ENCODE results near the gene SIDT2.
"Not testable (repeated sequence)": the region's sequence is repeated elsewhere in the genome, so short reads cannot be mapped to it uniquely, and the experiment has no call there.

The SIDT2 gene

DNA sequence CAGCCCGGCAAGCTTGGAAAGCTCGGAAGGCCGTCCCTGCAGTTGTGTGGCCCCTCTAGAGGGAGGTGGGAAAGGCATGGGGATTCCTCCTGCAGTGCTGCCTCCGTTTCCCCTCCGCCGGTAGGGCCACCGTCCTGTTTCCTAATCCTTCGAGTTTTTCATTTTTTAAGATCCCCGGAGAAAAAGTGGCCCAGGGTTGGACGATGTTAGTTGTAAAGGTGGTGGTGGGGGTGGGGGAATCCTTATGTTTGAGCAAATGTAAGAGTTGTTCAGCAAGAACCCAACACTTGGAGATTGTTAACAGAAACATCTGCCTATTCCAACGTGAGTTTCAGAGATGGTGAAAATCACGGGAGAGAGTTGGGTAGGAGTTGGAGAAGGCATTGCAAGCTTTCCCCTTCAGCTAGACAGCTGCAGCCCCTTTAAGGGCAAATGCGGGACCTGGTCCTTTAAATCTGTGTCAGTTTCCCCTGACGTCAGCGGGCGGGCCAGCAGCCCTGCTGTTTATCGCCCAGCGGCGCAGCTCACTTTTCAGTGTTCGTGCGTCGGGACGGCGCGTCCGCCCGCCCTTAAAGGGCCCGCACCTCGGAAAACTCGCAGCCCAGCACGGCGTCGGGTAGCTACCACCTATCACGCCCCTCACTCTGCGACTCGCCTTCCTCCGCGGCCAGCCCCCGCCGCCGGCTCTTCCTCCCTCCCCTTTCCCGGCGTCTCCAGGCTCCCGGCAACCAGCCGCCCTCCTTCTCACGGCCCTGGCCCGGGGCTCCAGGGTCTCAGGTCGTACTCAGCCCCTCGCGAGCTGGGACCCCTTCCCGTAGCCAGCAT, at the start of gene SIDT2:
Gene SIDT2 (plus strand): TSS at position 534 of the 825 bp plus-strand sequence. CDS start 521 bp downstream, outside the sequence.
- H3K4me3 ChIP-seq (ENCODE audit: low read depth, low read length): peak within 1 kb of the TSS; percentile 63
- TF ChIP-seq, protein P1, sequence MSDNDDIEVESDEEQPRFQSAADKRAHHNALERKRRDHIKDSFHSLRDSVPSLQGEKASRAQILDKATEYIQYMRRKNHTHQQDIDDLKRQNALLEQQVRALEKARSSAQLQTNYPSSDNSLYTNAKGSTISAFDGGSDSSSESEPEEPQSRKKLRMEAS (IDR thresholded peaks at IDR 0.05; ENCODE audit: low read depth, low read length): peak; percentile 62
- TF ChIP-seq, protein P2, sequence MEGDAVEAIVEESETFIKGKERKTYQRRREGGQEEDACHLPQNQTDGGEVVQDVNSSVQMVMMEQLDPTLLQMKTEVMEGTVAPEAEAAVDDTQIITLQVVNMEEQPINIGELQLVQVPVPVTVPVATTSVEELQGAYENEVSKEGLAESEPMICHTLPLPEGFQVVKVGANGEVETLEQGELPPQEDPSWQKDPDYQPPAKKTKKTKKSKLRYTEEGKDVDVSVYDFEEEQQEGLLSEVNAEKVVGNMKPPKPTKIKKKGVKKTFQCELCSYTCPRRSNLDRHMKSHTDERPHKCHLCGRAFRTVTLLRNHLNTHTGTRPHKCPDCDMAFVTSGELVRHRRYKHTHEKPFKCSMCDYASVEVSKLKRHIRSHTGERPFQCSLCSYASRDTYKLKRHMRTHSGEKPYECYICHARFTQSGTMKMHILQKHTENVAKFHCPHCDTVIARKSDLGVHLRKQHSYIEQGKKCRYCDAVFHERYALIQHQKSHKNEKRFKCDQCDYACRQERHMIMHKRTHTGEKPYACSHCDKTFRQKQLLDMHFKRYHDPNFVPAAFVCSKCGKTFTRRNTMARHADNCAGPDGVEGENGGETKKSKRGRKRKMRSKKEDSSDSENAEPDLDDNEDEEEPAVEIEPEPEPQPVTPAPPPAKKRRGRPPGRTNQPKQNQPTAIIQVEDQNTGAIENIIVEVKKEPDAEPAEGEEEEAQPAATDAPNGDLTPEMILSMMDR (IDR thresholded peaks at IDR 0.05; ENCODE audit: low read depth, low read length): no peak
- peak; percentile 96 for DNase-seq (ENCODE audit: low read depth)

DNA sequence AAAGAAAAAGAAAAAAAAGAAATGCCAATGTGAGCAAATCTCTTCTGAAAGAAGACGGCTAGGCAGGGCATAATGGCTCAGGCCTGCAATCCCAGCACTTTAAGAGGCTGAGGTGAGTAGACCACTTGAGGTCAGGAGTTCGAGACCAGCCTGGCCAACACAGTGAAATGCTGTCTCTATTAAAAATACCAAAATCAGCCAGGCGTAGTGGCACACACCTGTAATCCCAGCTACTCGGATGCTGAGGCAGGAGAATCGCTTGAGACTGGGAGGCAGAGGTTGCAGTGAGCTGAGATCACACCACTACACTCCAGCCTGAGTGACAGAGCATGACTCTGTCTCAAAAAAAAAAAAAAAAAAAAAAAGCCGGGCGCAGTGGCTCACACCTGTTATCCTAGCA, 48.1 kb upstream of the SIDT2 start:
- H3K4me3 ChIP-seq (ENCODE audit: low read depth, low read length): not testable (repeated sequence)

DNA sequence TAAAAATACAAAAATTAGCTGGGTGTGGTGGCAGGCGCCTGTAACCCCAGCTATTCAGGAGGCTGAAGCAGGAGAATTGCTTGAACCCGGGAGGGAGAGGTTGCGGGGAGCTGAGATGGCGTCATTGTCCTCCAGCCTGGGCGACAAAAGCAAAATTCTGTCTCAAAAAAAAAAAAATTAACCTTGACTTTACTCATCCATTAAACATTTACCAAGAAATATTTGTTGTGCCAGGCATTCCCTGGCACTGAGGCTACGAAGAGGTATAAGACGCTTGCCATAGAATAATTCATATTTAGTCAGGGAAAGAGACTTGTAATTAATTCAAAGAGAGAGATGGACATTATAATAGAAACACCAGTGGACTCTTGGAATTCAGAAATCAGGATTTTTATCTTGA, 47.7 kb upstream of the SIDT2 start:
- no peak for DNase-seq (ENCODE audit: low read depth)
- TF ChIP-seq, protein P2 (IDR thresholded peaks at IDR 0.05; ENCODE audit: low read depth, low read length): no peak
- TF ChIP-seq MYC (IDR thresholded peaks at IDR 0.05; ENCODE audit: low read depth, low read length) (no peak), POLR2A (IDR thresholded peaks at IDR 0.05; ENCODE audit: extremely low read depth, insufficient read length) (no peak)
- TF ChIP-seq, protein P1 (IDR thresholded peaks at IDR 0.05; ENCODE audit: low read depth, low read length): no peak
- H3K4me3 ChIP-seq (ENCODE audit: low read depth, low read length): no peak overlapping the region

More for the DNA sequence above, 48.1 kb upstream of the SIDT2 start:
- not testable (repeated sequence) for DNase-seq (ENCODE audit: low read depth)

DNA sequence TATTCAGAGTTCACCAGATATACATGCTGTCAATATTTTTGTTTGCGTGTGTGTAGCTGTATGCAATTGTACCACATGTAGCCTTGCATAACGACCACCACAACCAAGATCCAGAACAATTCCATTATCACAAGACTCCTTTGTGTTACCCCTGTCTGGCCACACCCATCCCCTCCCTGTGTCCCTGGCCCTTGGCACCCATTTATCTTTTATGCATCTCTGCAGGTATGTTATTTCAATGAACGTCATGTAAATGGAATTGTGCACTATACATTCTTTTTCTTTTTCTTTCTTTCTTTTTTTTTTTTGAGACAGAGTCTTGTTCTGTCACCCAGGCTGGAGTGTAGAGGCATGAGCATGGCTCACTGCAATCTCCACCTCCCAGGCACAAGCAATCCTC, 44.1 kb upstream of the SIDT2 start:
- TF ChIP-seq, protein P2 (IDR thresholded peaks at IDR 0.05; ENCODE audit: low read depth, low read length): no peak
- TF ChIP-seq, protein P1 (IDR thresholded peaks at IDR 0.05; ENCODE audit: low read depth, low read length): no peak
- TF ChIP-seq MYC (IDR thresholded peaks at IDR 0.05; ENCODE audit: low read depth, low read length) (no peak), POLR2A (IDR thresholded peaks at IDR 0.05; ENCODE audit: extremely low read depth, insufficient read length) (no peak)
- no peak for DNase-seq (ENCODE audit: low read depth)

DNA sequence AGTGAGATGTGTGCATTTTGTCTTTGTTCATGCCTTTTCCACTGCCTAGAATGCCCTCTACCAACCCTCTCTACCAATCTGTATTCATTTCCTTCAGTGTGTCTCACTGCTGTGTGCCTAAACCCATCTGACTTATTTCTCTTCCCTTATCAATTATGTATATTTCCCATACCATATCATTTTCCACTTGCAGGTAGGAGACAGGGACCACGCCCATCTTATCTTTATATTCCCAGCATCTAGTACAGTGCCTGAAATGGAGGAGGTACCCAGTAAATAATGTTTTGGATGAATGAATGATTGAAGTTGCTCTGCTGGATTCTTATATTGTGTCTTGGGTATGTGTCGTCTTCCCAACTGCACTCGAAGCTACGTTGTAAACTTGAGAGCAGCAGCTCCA, 43.6 kb upstream of the SIDT2 start:
- not testable (repeated sequence) for DNase-seq (ENCODE audit: low read depth); H3K4me3 ChIP-seq (ENCODE audit: low read depth, low read length)

More for the DNA sequence above, 44.1 kb upstream of the SIDT2 start:
- no peak overlapping the region for H3K4me3 ChIP-seq (ENCODE audit: low read depth, low read length)

DNA sequence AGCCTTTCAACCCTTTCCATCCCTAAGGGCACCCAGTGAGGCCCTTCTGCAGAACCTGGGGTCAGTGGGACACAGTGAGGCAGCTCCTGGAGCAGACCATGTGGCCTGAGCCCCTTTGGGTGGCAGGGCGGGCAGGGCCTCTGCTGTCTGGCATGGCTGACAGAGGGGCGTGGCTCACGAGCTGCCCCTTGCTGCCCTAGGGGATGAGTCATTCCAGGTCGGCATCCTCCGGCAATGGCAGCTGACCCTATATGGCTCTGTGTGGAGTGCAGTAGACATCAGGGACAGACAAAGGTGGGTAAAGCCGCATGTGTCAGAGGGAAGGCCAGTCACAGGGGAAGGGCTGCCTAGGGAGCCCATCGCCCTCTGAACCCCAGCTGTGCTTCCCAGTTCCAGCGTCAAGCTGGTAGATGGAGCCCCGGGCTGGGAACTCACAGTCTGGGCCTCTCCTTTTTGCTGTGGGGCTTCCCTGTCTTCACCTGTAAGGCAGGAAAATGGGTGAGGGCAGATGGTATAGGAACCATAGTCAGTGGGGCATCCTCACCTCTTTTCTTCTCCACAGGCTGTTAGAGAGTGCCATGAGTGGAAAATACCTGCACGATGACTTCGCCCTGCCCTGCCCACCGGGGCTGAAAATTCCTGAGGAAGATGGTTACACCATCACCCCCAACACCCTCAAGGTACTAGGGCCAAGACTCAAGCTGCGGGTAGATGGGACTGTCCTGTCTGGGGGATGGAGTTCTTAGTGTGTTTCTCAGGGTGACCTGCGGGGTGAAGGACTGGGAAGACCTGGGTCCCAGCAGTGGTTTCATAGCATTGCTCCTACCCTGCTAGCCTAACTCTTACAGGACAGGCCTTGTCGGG, 41.1 kb upstream of the SIDT2 start:
- H3K4me3 ChIP-seq (ENCODE audit: low read depth, low read length); DNase-seq (ENCODE audit: low read depth): not testable (repeated sequence)

DNA sequence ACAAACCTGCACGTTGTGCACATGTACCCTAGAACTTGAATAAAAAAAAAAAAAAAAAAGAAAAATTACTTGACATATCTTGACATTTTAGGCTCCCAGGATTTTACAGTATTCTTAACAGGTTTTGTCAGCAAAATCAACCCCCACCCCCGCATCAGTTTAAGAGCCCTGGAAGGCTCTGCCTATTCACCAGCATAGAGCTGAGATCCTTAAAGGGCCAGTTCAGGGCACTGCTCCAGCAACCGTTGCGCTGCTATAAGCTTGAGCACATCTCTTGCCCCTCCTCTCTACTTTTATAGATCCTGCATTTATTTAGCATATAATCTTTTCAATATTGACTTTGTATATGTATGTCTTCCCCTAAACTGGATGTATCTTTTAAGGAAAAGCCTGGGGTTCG, 35.2 kb upstream of the SIDT2 start:
- TF ChIP-seq, protein P1 (IDR thresholded peaks at IDR 0.05; ENCODE audit: low read depth, low read length): no peak
- TF ChIP-seq, protein P2 (IDR thresholded peaks at IDR 0.05; ENCODE audit: low read depth, low read length): no peak
- no peak for TF ChIP-seq MYC (IDR thresholded peaks at IDR 0.05; ENCODE audit: low read depth, low read length)
- TF ChIP-seq POLR2A (IDR thresholded peaks at IDR 0.05; ENCODE audit: extremely low read depth, insufficient read length): no peak
- DNase-seq (ENCODE audit: low read depth): peak; percentile 62
- H3K4me3 ChIP-seq (ENCODE audit: low read depth, low read length): peak overlapping the region; percentile 88
